Breast epithelium (tissue), 4 donors: ENCODE results near the gene KDF1. TPM values are rescaled to one million over a fixed set of nuclear protein-coding genes. Genes with fewer than 3 reads are reported as not detected.
"Not testable (repeated sequence)": the region's sequence is repeated elsewhere in the genome, so short reads cannot be mapped to it uniquely, and the experiment has no call there.

Experiments
- DNase-seq, 2 donors: peaks; one replicate each; pipeline ENCODE4 v3.0.0-alpha.2; 2019; ENCODE audit warnings: low spot score in 2 of 2
- H3K27ac ChIP-seq, 2 donors: fragments of 200-600 bp; sonication (generic) in 1 of 2; one replicate each; pipeline ENCODE4 v1.5.1; 2016 to 2019; ENCODE audit warnings: mild to moderate bottlenecking in 1 of 2
- H3K27me3 ChIP-seq, 2 donors: fragments of 200-600 bp; sonication (generic) in 1 of 2; one replicate each; pipeline versions ENCODE4 v1.5.1 to v1.6.0; 2017 to 2019; ENCODE audit warnings: control low read depth in 1 of 2, mild to moderate bottlenecking in 1 of 2
- H3K36me3 ChIP-seq: fragments of 200-600 bp; one replicate; pipeline ENCODE4 v1.5.1; 2019
- H3K4me1 ChIP-seq, 2 donors: fragments of 200-600 bp; sonication (generic); one replicate each; pipeline ENCODE4 v1.5.1; 2016 to 2019; ENCODE audit warnings: control low read depth in 1 of 2
- H3K4me3 ChIP-seq, 3 donors: fragments of 200-600 bp; sonication (generic); 1 replicate in 2 of 3; 2 replicates in 1 of 3; pipeline ENCODE4 v1.5.1; 2016 to 2019; ENCODE audit warnings: mild to moderate bottlenecking in 3 of 3, moderate library complexity in 2 of 3
- H3K9me3 ChIP-seq, 2 donors: fragments of 200-600 bp; sonication (generic) in 1 of 2; one replicate each; pipeline ENCODE4 v1.5.1; 2016 to 2019; ENCODE audit warnings: control low read depth in 1 of 2
- POLR2A ChIP-seq: fragments of 450-650 bp; IDR thresholded peaks from one replicate; pipeline ENCODE4 v1.6.1; 2016; ENCODE audit warnings: antibody characterized with exemption, mild to moderate bottlenecking, moderate library complexity
- POLR2AphosphoS5 ChIP-seq, 3 donors: sonication (generic); formaldehyde crosslinking; IDR thresholded peaks; one replicate each; pipeline ENCODE4 v1.6.1; 2017; ENCODE audit warnings: antibody characterized with exemption in 3 of 3
- intact Hi-C: fragments of 100-400 bp; cut with DNase I; formaldehyde crosslinking; loops from one replicate; pipeline ENCODE4 v1.15.1; 2023; ENCODE audit warnings: low total_unique reads
- total RNA-seq, 3 donors: library from RNA; depleted of rRNA; stranded (reverse); fragments of >200 nt; gene quantifications; one replicate each; pipeline ENCODE4 v1.1.0, GENCODE V29; 2016
- TF ChIP-seq, protein P1 (sequence below), 3 donors: fragments of 450-650 bp; IDR thresholded peaks; one replicate each; pipeline ENCODE4 v1.5.1; 2016 to 2017; ENCODE audit warnings: antibody characterized with exemption in 3 of 3, mild to moderate bottlenecking in 3 of 3, moderate library complexity in 3 of 3

The KDF1 gene
- total RNA-seq, 3 donors from 2014 or later: 10.8 to 22.2 TPM; not detected in 1

DNA sequence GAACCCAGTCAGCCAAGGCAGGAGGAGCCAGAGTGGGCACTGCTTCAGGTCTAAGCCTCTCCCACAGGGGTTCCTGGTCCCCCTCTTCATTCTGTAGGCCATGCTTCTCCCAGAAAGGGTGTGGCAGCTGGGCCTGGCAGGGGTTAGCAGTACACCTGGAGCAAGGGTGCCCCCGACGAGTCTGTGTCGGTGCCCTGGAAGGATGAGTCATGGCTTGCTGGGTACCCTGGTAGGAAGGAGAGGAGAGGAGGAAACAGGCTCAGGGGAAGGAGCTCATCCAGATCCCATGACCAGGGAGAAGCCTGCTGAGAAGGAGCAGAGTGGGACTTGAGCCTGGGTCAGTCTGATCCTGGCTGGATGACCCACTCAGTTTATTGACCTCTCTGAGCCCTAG lies 10.3 kb downstream of the KDF1 start:
- Histone ChIP-seq H3K27ac (no peak overlapping the region), H3K9me3 (no peaks in the 10 kb centered on the region), H3K4me1 (no peaks in the 10 kb centered on the region), H3K27me3 (no peaks in the 10 kb centered on the region), H3K4me3 (no peak overlapping the region), H3K36me3 (peaks cover 5% of the 10 kb centered on the region)
- TF ChIP-seq POLR2A: no peak
- TF ChIP-seq, protein P1, sequence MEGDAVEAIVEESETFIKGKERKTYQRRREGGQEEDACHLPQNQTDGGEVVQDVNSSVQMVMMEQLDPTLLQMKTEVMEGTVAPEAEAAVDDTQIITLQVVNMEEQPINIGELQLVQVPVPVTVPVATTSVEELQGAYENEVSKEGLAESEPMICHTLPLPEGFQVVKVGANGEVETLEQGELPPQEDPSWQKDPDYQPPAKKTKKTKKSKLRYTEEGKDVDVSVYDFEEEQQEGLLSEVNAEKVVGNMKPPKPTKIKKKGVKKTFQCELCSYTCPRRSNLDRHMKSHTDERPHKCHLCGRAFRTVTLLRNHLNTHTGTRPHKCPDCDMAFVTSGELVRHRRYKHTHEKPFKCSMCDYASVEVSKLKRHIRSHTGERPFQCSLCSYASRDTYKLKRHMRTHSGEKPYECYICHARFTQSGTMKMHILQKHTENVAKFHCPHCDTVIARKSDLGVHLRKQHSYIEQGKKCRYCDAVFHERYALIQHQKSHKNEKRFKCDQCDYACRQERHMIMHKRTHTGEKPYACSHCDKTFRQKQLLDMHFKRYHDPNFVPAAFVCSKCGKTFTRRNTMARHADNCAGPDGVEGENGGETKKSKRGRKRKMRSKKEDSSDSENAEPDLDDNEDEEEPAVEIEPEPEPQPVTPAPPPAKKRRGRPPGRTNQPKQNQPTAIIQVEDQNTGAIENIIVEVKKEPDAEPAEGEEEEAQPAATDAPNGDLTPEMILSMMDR (IDR thresholded peaks at IDR 0.05): no peak
- no peak for TF ChIP-seq POLR2AphosphoS5 (IDR thresholded peaks at IDR 0.05)
- DNase-seq: no peak
- intact Hi-C loops: no loop called here

DNA sequence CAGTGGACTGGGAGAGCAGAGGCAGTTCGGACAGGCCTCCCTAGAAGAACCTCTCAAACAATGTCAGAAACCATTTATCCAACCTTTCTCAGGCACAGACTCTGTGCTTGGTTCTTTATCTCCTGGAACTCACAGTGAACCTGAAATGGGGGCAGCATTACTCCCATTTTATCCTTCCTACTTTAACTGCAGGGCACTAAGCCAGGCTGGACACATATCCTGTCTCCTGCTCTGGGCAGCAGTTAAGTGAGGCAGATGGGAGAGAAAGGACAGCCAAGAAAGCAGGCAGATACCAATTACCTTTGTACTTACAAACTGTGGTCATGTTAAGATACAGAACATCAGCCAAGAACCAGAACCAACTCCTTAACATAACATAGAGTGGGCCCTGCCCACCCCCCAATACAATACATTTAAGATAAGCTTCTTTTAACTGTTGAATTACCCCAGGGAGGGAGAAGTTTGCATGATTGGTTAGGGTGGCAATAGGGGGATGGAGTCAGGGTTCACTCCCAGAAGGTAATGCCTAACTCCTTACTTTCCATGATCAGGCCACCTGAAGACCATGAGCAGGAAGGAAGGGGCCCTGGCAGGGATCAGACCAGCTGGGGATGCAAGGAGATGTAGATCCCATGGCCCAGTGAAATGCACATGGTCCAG lies 10.9 kb downstream of the KDF1 start:
- H3K4me1 ChIP-seq: no peaks in the 10 kb centered on the region
- no peak for TF ChIP-seq POLR2A
- no peak for TF ChIP-seq POLR2AphosphoS5 (IDR thresholded peaks at IDR 0.05)
- TF ChIP-seq, protein P1 (IDR thresholded peaks at IDR 0.05): no peak
- DNase-seq: no peak
- no peaks in the 10 kb centered on the region for H3K27me3 ChIP-seq
- H3K36me3 ChIP-seq: peaks cover 5% of the 10 kb centered on the region
- intact Hi-C loops: no loop called here
- no peak overlapping the region for H3K4me3 ChIP-seq
- no peak overlapping the region for H3K27ac ChIP-seq
- H3K9me3 ChIP-seq: no peaks in the 10 kb centered on the region

DNA sequence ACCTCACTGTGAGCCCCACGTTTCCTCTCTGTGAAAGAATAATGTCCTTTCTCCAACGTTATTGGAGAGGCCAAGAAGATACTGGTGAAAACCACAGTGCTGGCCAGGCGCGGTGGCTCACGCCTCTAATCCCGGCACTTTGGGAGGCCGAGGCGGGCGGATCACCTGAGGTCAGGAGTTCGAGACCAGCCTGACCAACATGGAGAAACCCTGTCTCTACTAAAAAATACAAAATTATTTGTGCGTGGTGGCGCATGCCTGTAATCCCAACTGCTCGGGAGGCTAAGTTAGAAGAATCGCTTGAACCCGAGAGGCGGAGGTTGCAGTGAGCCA lies 11.6 kb downstream of the KDF1 start:
- H3K9me3 ChIP-seq, H3K36me3 ChIP-seq, H3K4me1 ChIP-seq, H3K27ac ChIP-seq, H3K27me3 ChIP-seq, DNase-seq, H3K4me3 ChIP-seq, intact Hi-C loops: not testable (repeated sequence)

DNA sequence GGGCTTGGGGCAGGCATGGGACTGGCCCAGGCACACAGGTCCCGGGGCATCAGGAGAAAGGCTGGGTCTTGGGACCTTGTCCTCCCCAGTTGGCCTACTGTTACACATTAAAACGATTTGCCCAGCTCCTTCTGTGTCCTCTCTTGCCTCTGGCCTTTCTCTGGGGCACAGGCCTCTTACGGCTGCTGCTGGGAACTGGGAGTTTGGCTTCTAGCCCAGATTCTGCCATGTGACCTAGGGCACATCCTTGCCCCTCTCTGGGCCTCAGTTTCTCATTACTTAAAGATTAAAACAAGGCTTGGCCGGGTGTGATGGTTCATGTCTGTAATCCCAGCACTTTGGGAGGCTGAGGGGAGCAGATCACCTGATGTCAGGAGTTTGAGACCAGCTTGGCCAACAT lies 14.0 kb downstream of the KDF1 start:
- intact Hi-C loops: no loop called here
- Histone ChIP-seq H3K4me1 (no peaks in the 10 kb centered on the region), H3K9me3 (no peaks in the 10 kb centered on the region), H3K36me3 (peaks cover 11% of the 10 kb centered on the region), H3K27ac (no peak overlapping the region), H3K27me3 (no peaks in the 10 kb centered on the region), H3K4me3 (no peak overlapping the region)
- no peak for DNase-seq
- TF ChIP-seq, protein P1 (IDR thresholded peaks at IDR 0.05): no peak
- TF ChIP-seq POLR2AphosphoS5 (IDR thresholded peaks at IDR 0.05) (no peak), POLR2A (no peak)

DNA sequence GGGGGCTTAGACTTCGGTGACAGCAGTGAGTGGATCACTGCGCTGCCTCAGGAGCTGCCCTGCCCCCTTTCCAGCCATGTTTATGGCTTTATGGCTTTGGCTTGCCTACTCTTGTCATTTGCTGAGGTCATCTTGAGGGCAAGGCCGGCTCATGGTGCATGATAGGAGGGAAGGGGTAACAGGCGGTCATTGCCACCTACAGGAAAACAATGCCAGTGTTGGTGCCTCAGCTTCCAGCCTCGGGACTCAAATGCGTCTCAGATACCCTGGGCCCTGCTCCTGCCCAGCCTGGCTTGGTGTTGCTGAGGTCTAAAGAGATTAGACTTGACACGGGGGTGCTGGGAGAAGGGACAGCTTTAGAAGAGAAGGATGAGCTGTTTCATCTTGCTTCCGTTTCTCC lies 14.5 kb downstream of the KDF1 start:
- no peaks in the 10 kb centered on the region for H3K4me1 ChIP-seq
- no peak for DNase-seq
- TF ChIP-seq, protein P1 (IDR thresholded peaks at IDR 0.05): no peak
- TF ChIP-seq POLR2A: no peak
- TF ChIP-seq POLR2AphosphoS5 (IDR thresholded peaks at IDR 0.05): no peak
- H3K9me3 ChIP-seq: no peaks in the 10 kb centered on the region
- intact Hi-C loops: no loop called here
- no peaks in the 10 kb centered on the region for H3K27me3 ChIP-seq
- no peak overlapping the region for H3K4me3 ChIP-seq
- no peak overlapping the region for H3K27ac ChIP-seq
- H3K36me3 ChIP-seq: peaks cover 11% of the 10 kb centered on the region

DNA sequence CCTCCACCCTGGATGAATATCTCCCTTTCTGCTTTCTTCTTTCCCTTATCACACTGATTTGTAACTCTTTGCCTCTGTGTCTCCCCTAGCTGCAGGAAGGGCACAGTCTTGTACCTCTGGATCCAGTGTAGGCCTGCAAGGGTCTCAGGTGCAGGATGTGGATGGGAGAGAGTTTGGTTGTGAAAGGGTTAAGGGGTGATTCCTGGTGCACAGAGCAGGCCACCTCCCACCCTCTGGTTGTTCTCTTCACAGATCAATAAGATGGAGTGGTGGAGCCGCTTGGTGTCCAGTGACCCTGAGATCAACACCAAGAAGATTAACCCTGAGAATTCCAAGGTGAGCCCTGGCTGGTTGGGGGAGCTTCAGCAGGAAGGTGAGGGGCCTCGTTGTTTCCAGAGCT lies 15.1 kb downstream of the KDF1 start:
- Histone ChIP-seq H3K4me3 (no peak overlapping the region), H3K27me3 (no peaks in the 10 kb centered on the region), H3K4me1 (no peaks in the 10 kb centered on the region), H3K9me3 (no peaks in the 10 kb centered on the region), H3K27ac (no peak overlapping the region), H3K36me3 (peaks cover 11% of the 10 kb centered on the region)
- TF ChIP-seq POLR2A (no peak), POLR2AphosphoS5 (IDR thresholded peaks at IDR 0.05) (no peak)
- TF ChIP-seq, protein P1 (IDR thresholded peaks at IDR 0.05): no peak
- intact Hi-C loops: no loop called here
- DNase-seq: no peak
